Pancreas (tissue), 10 donors: ENCODE data around the gene EGLN3. TPM values are rescaled to one million over a fixed set of nuclear protein-coding genes. Genes with fewer than 3 reads are reported as not detected.

ENCODE experiments used
- ATAC-seq, 4 donors: fragments of 200-7000 bp; cut with Tn5 transposase; one replicate each; pipeline versions ENCODE4 v1.8.0 to v1.9.1; 2020; ENCODE audit warnings: mild to moderate bottlenecking in 4 of 4, moderate library complexity in 4 of 4
- DNase-seq, 6 donors: peaks; one replicate each; pipeline ENCODE4 v3.0.0-alpha.2; 2020
- FAIRE-seq: peaks from 2 replicates; lab custom pipeline; 2012; peaks lifted over from hg19 to GRCh38; lab: Jason Lieb, UNC
- H3K27ac ChIP-seq, 4 donors: fragments of 200-600 bp; sonication (generic); 1 replicate in 3 of 4; 2 replicates in 1 of 4; pipeline versions ENCODE4 v1.5.0 to v1.8.0; 2020
- H3K27me3 ChIP-seq, 4 donors: fragments of 200-600 bp; one replicate each; pipeline ENCODE4 v1.8.0; 2021
- H3K36me3 ChIP-seq, 3 donors: fragments of 200-600 bp; sonication (generic) in 1 of 3; one replicate each; pipeline versions ENCODE4 v1.5.0 to v1.8.0; 2020 to 2021
- H3K4me1 ChIP-seq, 3 donors: fragments of 200-600 bp; one replicate each; pipeline ENCODE4 v1.8.0; 2021
- H3K4me3 ChIP-seq, 4 donors: fragments of 200-600 bp; sonication (generic) in 2 of 4; one replicate each; pipeline versions ENCODE4 v1.5.0 to v1.8.0; 2020 to 2021
- H3K9me3 ChIP-seq, 4 donors: fragments of 200-600 bp; one replicate each; pipeline ENCODE4 v1.8.0; 2021
- CTCF ChIP-seq, 4 donors: fragments of 200-600 bp; sonication (generic) in 3 of 4; IDR thresholded peaks; one replicate each; pipeline versions ENCODE4 v1.5.0 to v1.8.0; 2021; ENCODE audit warnings: antibody characterized with exemption in 4 of 4
- WGBS, 2 donors: extraction: QIAGEN DNeasy Blood & Tissue Kit; methylation state at CpG; one replicate each; pipeline ENCODE4 v1.1.7; 2013; 5-methylcytosine and 5-hydroxymethylcytosine counted together
- intact Hi-C, 3 donors: fragments of 100-400 bp; cut with DNase I; formaldehyde crosslinking; loops; one replicate each; pipeline versions ENCODE4 v1.11.1 to v1.14.2; 2022
- polyA plus RNA-seq, 2 donors: library from polyadenylated mRNA; stranded (reverse); fragments of 200-250 nt; gene quantifications; one replicate each; pipeline ENCODE4 v1.2.3, GENCODE V29; 2013
- total RNA-seq, 6 donors: library from RNA; stranded (reverse); fragmentation: NEBNext Ultra II Directional in 4 of 6; extraction: Animal tissue kit (Norgen Biotek cat#: 25700) in 4 of 6; gene quantifications; one replicate each; pipeline versions ENCODE4 v1.2.1 to v1.2.4, GENCODE V29; 2021 to 2023
- donor health status: healthy with polysubstance abuse.
- donor health status: DM: no; HTN: no; CAD: no; lungs with moderate emphysema.
- donor health status: DM: no; HTN: no; CAD: no.
- donor health status: control.
- donor health status: control.
- donor health status: Bipolar disorder and iron deficiency.
- donor health status: DM: yes; HTN: yes; CAD: no.
- donor health status: DM: no; HTN: no; CAD: no.
- donor health status: DM: no; HTN: no; CAD: no.
- donor health status: DM: yes; HTN: yes; CAD: no.

Gene EGLN3
- total and polyA plus RNA-seq, 8 donors, result 1.2 to 14.5 (median 2.9) TPM

- DNase-seq (no peak), FAIRE-seq (no peak), ATAC-seq (no peak)
- no peaks in the 10 kb centered on the region for H3K27me3 ChIP-seq
- H3K9me3 ChIP-seq, result no peaks in the 10 kb centered on the region
- no peaks in the 10 kb centered on the region for H3K36me3 ChIP-seq
- H3K27ac ChIP-seq, result no peak overlapping the region
- no peak for TF ChIP-seq CTCF (IDR thresholded peaks at IDR 0.05)
- intact Hi-C loops, result loop anchor here in 1 of 3 donors (10.0 kb wide), 1 partner anchor 158 kb away; no protein-coding TSS in a partner anchor
- WGBS, 2 donors, result 75 to 88% methylated on average over 2 of the region's 2 CpGs
- H3K4me1 ChIP-seq, result peaks cover 5 to 11% (median 10%) of the 10 kb centered on the region in 3 donors
- H3K4me3 ChIP-seq, result no peak overlapping the region
These were observed 14.5 kb downstream of the EGLN3 start for GRCh38 chr14:33936391-33936790.

GRCh38 chr14:33934938-33935337 is 15.9 kb downstream of the EGLN3 start:
- no peak overlapping the region for H3K27ac ChIP-seq
- no peak for DNase-seq
- ATAC-seq, result no peak
- intact Hi-C loops, result loop anchor here in 1 of 3 donors (10.0 kb wide), 1 partner anchor 160 kb away; no protein-coding TSS in a partner anchor
- no peak for TF ChIP-seq CTCF (IDR thresholded peaks at IDR 0.05)
- no peak for FAIRE-seq
- H3K27me3 ChIP-seq, result no peaks in the 10 kb centered on the region
- no peak overlapping the region for H3K4me3 ChIP-seq
- peaks cover 5 to 11% (median 10%) of the 10 kb centered on the region in 3 donors for H3K4me1 ChIP-seq
- H3K9me3 ChIP-seq, result no peaks in the 10 kb centered on the region
- no peaks in the 10 kb centered on the region for H3K36me3 ChIP-seq
- 89 to 96% methylated on average over 5 of the region's 5 CpGs for WGBS, 2 donors

- 85 to 93% methylated on average over 7 of the region's 7 CpGs for WGBS, 2 donors
- H3K36me3 ChIP-seq, result no peaks in the 10 kb centered on the region
- no peak for DNase-seq
These were observed 16.7 kb downstream of the EGLN3 start for GRCh38 chr14:33934043-33934750.

GRCh38 chr14:33933386-33933933 is 17.4 kb downstream of the EGLN3 start:
- no peaks in the 10 kb centered on the region for H3K9me3 ChIP-seq
- ATAC-seq (no peak), FAIRE-seq (no peak), DNase-seq (no peak)
- intact Hi-C loops, result loop anchor here in 1 of 3 donors (10.0 kb wide), 1 partner anchor 161 kb away; no protein-coding TSS in a partner anchor
- H3K27me3 ChIP-seq, result no peaks in the 10 kb centered on the region
- H3K36me3 ChIP-seq, result no peaks in the 10 kb centered on the region
- 81 to 82% methylated on average over 8 of the region's 8 CpGs for WGBS, 2 donors
- TF ChIP-seq CTCF (IDR thresholded peaks at IDR 0.05), result no peak
- no peak overlapping the region for H3K27ac ChIP-seq
- no peaks in the 10 kb centered on the region for H3K4me1 ChIP-seq
- no peak overlapping the region for H3K4me3 ChIP-seq

More at GRCh38 chr14:33934043-33934750, 16.7 kb downstream of the EGLN3 start:
- Histone ChIP-seq H3K9me3 (no peaks in the 10 kb centered on the region), H3K4me3 (no peak overlapping the region), H3K4me1 (peaks cover 5 to 6% (median 5%) of the 10 kb centered on the region in 3 donors), H3K27me3 (no peaks in the 10 kb centered on the region), H3K27ac (no peak overlapping the region)
- ATAC-seq (no peak), FAIRE-seq (no peak)
- no peak for TF ChIP-seq CTCF (IDR thresholded peaks at IDR 0.05)
- intact Hi-C loops, result loop anchor here in 1 of 3 donors (10.0 kb wide), 1 partner anchor 161 kb away; no protein-coding TSS in a partner anchor
